Measurements from ENCODE around the gene WSB1.

Gene WSB1

GRCh38 chr17:27280527-27280926 is 13.4 kb upstream of the WSB1 start:
- DNase-seq, result no peak

GRCh38 chr17:27281438-27281837 is 12.5 kb upstream of the WSB1 start:
- DNase-seq, result no peak

- peak in 1 of 2 experiments; percentile 16 for DNase-seq
These were observed 11.8 kb upstream of the WSB1 start for GRCh38 chr17:27282054-27282551.

DNA sequence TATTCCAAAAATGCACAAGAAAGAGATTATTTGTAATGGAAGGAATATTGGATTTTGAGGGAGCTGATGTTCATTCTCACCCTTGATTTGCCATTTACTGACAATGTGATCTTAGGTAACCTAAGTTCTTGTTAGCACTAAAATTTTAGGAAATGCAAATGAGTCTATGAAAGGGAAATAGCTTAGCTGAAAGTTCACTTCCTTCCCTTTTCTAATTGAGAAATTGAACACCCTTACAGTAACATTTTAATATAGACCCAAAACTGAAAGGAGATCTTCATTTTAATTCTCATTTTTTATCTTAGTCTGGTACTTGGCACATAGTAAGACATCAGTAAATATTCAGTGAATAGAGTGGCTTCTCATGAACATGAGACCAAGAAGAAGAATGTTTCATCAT is 10.9 kb upstream of the WSB1 start:
- peak; percentile 13 to 31 for DNase-seq

DNA sequence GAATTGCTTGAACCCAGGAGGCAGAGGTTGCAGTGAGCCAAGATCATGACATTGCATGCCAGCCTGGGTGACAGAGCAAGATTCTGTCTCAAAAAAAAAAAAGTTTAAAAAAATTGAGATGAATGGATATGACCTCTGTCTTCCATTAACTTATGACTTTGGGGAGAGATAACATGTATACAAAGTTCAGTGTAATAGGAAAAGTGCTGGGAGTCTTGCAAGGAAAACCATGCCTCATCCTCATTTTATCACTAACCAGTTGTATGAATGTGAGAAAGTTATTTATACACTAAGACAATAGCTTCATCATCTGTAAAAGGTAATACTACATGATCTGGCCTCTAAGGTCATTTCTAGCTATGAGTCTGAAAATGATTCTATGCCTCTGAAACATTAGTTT is 10.2 kb upstream of the WSB1 start:
- DNase-seq, result no peak

DNA sequence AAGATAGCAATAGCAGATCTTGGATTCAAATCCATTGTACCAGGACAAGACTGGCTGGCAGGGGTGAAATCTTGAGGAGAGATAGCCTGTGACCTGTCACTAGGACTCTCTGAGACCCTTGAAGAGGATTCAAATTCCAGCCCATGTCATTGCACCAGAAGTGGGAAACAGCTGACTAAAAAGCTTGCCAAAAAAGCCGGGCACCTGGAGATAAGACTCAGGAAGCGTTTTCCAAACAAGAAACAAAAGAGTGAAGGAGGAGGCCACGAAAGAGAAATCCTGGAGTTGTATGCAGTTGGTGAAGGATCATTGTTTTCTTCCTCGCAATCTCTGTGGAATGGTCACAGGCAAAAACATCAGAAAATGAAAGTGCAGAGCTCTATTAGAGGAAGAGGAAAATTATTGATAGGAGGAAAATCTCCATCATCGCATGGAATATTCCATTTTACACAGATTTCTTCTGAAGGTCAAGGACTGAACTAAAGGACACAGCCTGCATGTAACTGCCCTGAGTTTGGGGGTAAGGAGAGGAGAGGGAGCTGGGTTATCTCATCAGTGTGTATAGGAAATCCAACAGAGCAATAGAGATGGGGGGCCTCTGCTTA is 9.0 kb upstream of the WSB1 start:
- no peak for DNase-seq

- DNase-seq, result no peak
These were observed 8.4 kb upstream of the WSB1 start for GRCh38 chr17:27285516-27285915.

GRCh38 chr17:27288183-27288582 is 5.7 kb upstream of the WSB1 start:
- no peak for DNase-seq

GRCh38 chr17:27289856-27290255 is 4.1 kb upstream of the WSB1 start:
- DNase-seq, result no peak

DNA sequence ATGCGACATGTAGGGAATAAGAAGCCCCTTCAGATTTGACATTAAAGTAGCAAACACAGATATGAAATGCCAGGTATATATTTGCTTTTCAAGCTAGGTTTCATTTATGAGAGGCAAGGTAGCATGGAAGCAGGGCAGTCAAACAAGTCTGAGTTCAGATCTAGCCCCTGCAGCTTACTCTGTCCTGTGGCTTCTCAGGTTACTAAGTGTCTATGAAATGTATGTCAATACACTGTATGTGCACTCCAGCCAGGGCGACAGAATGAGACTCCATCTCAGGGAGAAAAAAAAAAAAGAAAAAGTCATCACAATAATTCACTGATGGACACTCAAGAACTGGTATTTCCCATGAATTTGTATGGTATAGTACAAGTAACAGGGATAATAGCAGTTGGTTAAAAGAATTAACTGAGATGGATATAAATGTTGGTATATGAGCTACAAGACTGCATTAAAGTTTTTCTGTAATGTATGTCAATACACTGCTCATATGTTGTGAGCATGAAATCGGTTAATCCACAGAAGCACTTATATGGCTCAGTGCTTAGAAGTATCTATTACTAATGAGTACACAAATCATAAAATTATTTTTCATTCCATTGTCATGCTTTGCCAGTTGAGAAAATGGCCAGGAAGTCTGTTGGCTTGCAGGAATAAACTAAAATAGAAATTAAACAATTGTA is 2.9 kb upstream of the WSB1 start:
- DNase-seq, result no peak

DNA sequence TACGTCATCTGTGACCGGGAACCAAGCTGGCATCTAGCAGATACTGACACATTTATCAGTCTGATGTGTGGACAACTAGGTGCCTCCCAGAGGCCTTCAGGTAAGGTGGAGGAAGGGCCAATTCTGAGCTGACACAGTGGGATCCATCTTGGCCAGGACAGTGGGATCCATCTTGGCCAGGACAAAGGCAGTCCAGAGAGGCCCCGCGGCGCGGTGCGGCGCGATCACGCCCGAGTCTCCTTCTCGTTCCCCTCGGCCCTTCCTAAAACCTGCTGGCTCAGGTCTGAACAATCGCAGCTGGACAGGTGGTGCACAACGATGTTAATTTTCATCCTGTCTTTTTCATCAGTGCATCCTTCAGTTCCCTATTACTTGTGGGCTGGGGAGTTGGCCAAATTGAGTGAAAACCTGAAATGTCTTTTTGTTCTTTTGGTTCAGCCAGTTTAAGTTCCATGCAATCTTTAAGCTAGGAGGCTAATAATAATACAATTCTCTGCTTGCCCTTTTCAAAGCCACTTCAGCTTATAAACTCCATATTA is 486 bp upstream of the WSB1 start:
- no peak for DNase-seq

DNA sequence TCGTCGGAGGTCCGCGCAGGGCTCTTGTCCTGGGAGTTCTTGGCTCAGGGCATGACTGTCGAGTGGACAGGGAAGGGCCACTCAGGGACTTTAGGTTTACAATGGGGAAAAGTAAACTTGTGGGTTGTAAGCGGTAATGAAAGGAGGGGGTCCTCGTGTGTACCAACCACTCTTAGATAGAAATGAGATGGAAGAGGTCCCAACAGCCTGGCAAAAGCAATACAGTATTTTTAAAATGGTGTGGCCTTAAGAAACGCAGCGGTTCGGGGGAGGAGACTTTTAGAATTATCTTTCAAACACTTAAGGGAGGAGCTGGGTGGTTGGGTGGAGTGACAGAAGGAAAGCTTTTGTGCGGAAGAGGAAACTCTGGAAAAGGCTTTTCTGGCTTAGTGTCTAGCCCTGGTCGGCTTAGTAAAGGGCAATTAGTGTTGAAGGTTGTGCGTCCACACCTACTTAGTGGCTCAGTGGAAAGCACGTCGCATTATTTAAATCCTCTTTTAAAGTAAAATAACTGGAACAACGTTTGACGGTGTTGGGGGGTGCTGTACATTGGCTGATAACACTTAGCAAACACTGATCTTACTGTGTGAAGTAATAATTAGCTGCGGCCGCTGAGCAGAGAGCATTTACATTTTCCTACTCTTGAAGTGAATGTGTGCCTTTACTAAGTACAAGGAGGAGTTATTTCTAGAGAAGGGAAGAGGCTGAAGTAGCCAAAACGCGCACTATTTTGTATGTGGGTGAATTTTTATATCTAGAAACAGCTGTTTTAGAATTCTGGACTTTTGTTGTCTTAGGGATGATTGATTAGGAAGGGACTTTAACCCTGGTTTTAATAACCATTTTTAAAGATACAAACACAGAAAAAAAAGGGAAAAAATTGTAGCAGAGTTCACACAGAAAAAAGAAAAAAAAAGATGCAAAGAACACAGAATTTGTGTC is 1.0 kb downstream of the WSB1 start:
- DNase-seq, result peak; percentile 95

- DNase-seq, result no peak
These were observed 2.0 kb downstream of the WSB1 start for GRCh38 chr17:27295945-27296344.

DNA sequence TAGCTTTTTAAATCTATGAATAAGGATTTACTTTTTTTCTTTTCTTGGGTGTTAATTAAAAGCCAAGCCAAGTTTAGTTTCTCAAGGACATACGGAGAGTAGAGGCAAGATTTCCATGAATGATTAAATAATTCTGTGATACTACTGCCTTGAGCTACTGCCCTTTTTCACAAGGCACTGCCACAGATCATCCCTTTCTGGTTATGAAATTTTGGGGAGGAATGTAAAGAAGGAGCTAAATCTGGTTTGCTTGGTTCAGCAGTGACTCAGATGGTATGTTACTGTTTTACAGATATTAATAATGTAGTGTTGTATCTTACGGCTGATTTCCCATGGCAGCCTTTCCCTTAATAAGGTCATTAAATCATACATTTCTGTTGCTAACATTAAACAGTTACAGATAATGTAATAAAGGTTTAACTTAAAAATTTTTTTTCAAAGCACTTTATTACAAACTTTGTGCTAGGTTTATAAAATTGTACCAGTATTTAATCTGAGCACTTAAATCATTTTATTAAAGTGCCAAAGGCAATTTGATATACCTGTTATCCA is 2.6 kb downstream of the WSB1 start:
- no peak for DNase-seq

DNA sequence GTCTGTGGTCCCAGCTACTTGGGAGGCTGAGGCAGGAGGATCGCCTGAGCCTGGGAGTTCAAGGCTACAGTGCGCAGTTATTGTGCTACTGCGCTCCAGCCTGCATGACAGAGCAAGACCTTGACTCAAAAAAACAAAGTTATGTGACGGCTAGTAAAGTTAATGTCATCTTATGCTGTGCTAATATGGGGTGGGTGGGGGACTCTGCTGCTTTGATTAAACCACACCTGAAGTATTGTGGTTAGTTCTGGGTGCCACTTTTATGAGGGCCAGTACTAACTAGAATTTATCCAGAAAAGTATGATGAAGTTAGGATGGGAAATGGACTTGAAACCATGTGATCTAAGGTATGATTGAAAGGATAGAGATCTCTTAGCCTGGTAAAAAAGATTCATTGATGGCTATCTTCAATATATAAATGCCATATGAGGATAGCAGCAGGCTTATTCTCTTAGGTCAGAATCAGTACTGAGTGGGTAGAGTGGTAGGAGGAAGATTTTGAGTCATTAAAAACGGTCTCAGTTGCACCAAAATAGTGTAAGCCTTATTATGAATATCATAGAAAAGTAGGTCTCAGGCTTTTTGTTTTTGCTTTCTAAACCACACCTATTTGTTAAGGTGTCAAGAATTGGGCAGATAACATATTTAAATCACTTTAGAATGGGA is 5.6 kb downstream of the WSB1 start:
- DNase-seq, result no peak

DNA sequence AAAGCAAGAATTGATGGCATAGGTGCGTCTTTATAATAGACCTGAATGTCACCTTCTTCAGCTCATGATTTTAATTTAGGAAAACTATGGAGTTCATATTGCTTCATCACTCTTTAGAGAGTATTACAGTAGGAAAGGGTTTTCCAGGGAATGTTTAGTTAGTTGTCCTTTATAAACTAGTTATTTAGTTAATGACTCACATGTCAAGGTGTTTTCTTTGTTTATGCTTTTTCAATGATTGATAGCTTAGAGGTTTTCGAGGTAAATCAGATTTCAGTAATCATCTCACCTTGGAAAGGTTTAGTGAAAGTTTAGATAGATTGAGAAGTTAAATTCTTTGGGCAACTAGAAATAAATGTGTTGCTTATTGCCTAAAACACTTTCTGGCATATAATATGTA is 9.8 kb downstream of the WSB1 start:
- no peak for DNase-seq

GRCh38 chr17:27306276-27306835 is 12.4 kb downstream of the WSB1 start:
- no peak for DNase-seq

DNA sequence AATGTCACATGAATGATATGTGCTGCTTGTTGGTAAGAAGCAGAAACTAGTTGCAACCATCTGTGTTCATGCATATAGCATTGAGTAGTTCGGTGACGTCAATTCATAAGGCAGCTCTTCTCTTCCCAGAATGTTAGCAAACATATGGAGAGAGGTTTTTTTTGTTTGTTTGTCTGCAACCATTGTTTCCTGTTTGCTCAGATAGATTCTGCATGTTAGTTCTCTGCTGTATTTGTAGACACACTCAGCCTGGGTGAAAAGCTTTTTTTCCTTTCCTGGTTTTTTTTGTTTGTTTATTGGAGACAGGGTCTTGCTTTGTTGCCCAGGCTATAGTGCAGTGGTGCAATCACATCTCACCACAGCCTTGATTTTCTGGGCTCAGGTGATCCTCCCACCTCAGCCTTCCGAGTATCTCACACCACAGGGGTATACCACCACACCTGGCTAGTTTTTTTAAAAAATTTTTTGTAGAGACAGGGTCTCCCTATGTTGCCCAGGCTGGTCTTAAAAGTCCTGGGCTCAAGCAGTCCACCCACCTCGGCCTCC is 16.7 kb downstream of the WSB1 start:
- no peak for DNase-seq

DNA sequence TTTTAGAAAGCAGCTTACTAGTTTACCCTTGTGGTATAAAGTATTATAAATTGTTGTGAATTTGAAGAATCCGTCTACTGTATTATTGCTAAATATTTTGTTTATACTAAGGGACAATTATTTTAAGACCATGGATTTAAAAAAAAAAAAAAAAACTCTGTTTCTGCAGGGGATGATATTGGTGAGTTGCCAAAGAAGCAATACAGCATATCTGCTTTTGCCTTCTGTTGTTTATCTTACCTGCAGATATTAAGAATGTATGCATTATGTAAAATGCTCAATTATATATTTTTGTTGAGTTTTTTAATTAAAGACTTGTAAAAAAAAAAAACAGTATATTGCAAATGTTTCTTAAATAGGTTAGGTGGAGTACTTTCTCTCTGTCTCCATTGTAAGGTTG is 19.4 kb downstream of the WSB1 start:
- DNase-seq, result no peak

DNA sequence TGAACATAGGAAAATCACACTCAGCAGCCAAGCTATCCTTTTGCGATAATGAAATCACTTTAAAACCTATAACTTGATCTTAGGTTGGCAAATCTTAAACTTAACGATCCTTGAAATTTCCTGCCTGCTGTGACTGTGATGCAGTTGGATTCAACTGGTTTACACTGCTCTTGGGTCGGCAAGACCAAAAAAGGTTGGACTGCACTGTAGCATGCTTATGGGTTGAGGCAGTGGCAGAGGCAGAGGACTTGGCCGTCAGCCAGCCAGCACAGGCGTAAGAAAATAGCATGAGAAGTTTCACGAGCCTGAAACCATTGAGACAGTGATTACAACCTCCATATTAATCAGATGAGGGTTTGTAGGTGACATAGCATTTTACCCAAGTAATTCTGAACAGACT is 21.4 kb downstream of the WSB1 start:
- no peak for DNase-seq

- no peak for DNase-seq
These were observed 22.0 kb downstream of the WSB1 start for GRCh38 chr17:27315796-27316465.

All from Kasumi-1 (cell line).